NOMO-1 treated with dmso at 0.1 percent for 144 hours (cell line): Measurements from ENCODE around the gene KIF24.
A peak's percentile ranks its signal among the peaks of the same experiment; 100 is the strongest.
"Not testable (repeated sequence)": the region's sequence is repeated elsewhere in the genome, so short reads cannot be mapped to it uniquely, and the experiment has no call there.

Source experiments
- DNase-seq: peaks from one replicate; lab custom pipeline; 2025; ENCODE audit not compliant: unreplicated experiment; lab: John Stamatoyannopoulos, UW

The KIF24 gene

GRCh38 chr9:34328987-34329832 lies at the start of gene KIF24, which contains the start of gene NUDT2:
TSS of gene KIF24 (minus strand) at chr9:34329268. CDS start at chr9:34311346, 17,922 bp downstream.
TSS of gene NUDT2 (plus strand) at chr9:34329569. CDS start at chr9:34339040, 9,471 bp downstream.
- peak; percentile 100 for DNase-seq

- no peak for DNase-seq
Observed at GRCh38 chr9:34378376-34379060, 49.5 kb upstream of the KIF24 start.

GRCh38 chr9:34377404-34377746 lies 48.3 kb upstream of the KIF24 start:
- DNase-seq: no peak

- DNase-seq: peak; percentile 100
Observed at GRCh38 chr9:34376596-34377403, 47.7 kb upstream of the KIF24 start, which contains the start of gene MYORG. TSS of gene MYORG (minus strand) at chr9:34376898. CDS start at chr9:34372943, 3,955 bp downstream.

- DNase-seq: no peak
Observed at GRCh38 chr9:34375901-34376595, 47.0 kb upstream of the KIF24 start.

- no peak for DNase-seq
Observed at GRCh38 chr9:34374905-34375552, 46.0 kb upstream of the KIF24 start.

GRCh38 chr9:34374339-34374738 lies 45.3 kb upstream of the KIF24 start:
- DNase-seq: no peak

GRCh38 chr9:34373749-34374148 lies 44.7 kb upstream of the KIF24 start:
- DNase-seq: no peak

- no peak for DNase-seq
Observed at GRCh38 chr9:34372467-34373011, 43.5 kb upstream of the KIF24 start.

- no peak for DNase-seq
Observed at GRCh38 chr9:34371886-34372466, 42.9 kb upstream of the KIF24 start.

- no peak for DNase-seq
Observed at GRCh38 chr9:34370970-34371880, 42.2 kb upstream of the KIF24 start.

- no peak for DNase-seq
Observed at GRCh38 chr9:34370335-34370969, 41.4 kb upstream of the KIF24 start.

GRCh38 chr9:34369636-34370035 lies 40.6 kb upstream of the KIF24 start:
- DNase-seq: no peak

GRCh38 chr9:34368796-34369195 lies 39.7 kb upstream of the KIF24 start:
- DNase-seq: not testable (repeated sequence)

GRCh38 chr9:34367751-34368410 lies 38.8 kb upstream of the KIF24 start:
- not testable (repeated sequence) for DNase-seq

GRCh38 chr9:34366365-34366764 lies 37.3 kb upstream of the KIF24 start:
- DNase-seq: no peak

- no peak for DNase-seq
Observed at GRCh38 chr9:34365282-34365681, 36.2 kb upstream of the KIF24 start.
